GM12878 (cell line): ENCODE measurements around the gene PPIL6. TPM values are rescaled to one million over a fixed set of nuclear protein-coding genes. Genes with fewer than 3 reads are reported as not detected.

Experiments used
- ATAC-seq: fragments of 200-7000 bp; cut with Tn5 transposase; 3 replicates; pipeline ENCODE4 v1.9.1; 2020; ENCODE audit warnings: mild to moderate bottlenecking, moderate library complexity
- BruUV-seq: library from RNA; stranded (reverse); fragments of 400-500 nt; replicated peaks from 2 replicates; lab custom pipeline; 2021; lab: Mats Ljungman, UMichigan
- CTCF ChIA-PET: fragments of 300-600 bp; sonication (Branson Sonifier 250); formaldehyde crosslinking; extraction: SDS; loops from one replicate; lab custom pipeline; 2021; ENCODE audit warnings: inconsistent platforms; lab: Yijun Ruan, JAX
- POLR2A ChIA-PET: fragments of 350-600 bp; formaldehyde crosslinking; extraction: SDS; loops from one replicate; lab custom pipeline; 2021; ENCODE audit warnings: inconsistent platforms; lab: Charles Lee
- RAD21 ChIA-PET: fragments of 300-600 bp; sonication (Branson Sonifier 250); formaldehyde crosslinking; loops from one replicate; lab custom pipeline; 2023; ENCODE audit warnings: antibody characterized with exemption; ENCODE audit not compliant: unreplicated experiment; lab: Charles Lee
- SMC1A ChIA-PET: fragments of 300-600 bp; sonication (Branson Sonifier 250); formaldehyde crosslinking; loops from one replicate; lab custom pipeline; 2023; ENCODE audit not compliant: unreplicated experiment, uncharacterized antibody; lab: Charles Lee
- DNase-seq: peaks from one replicate; pipeline ENCODE4 v3.0.0-alpha.2; 2011; ENCODE audit warnings: low read depth, low spot score
- FAIRE-seq: peaks from 3 replicates; lab custom pipeline; 2011; peaks lifted over from hg19 to GRCh38; lab: Jason Lieb, UNC
- H2AFZ ChIP-seq: 2 replicates; pipeline ENCODE4 v1.6.0; 2011; ENCODE audit warnings: low read depth, low read length, control low read depth; ENCODE audit not compliant: control insufficient read depth
- H3K27ac ChIP-seq: 2 replicates; pipeline ENCODE4 v1.5.1; 2011; ENCODE audit warnings: control low read depth; ENCODE audit not compliant: control insufficient read depth, insufficient read depth
- H3K27me3 ChIP-seq, 2 experiments: replicated peaks in 1 of 2; 2 replicates each; pipeline versions ENCODE4 v1.6.0 to v1.6.1; 2011; ENCODE audit warnings: low read length in 1 of 2; ENCODE audit not compliant: control insufficient read depth in 2 of 2, insufficient read depth in 2 of 2
- H3K36me3 ChIP-seq, 2 experiments: 2 replicates each; pipeline ENCODE4 v1.5.1; 2011; ENCODE audit warnings: low read length in 1 of 2; ENCODE audit not compliant: control insufficient read depth in 2 of 2, insufficient read depth in 2 of 2
- H3K4me1 ChIP-seq: 2 replicates; pipeline ENCODE4 v1.6.1; 2011; ENCODE audit warnings: mild to moderate bottlenecking, low read length, moderate library complexity, mixed read lengths; ENCODE audit not compliant: control insufficient read depth, insufficient read depth
- H3K4me2 ChIP-seq: 2 replicates; pipeline ENCODE4 v1.6.0; 2011; ENCODE audit warnings: control low read depth; ENCODE audit not compliant: control insufficient read depth, insufficient read depth
- H3K4me3 ChIP-seq: fragments of 200-600 bp; sonication (generic); 2 replicates; pipeline ENCODE4 v1.5.1; 2016
- H3K79me2 ChIP-seq: 2 replicates; pipeline ENCODE4 v1.6.0; 2011; ENCODE audit warnings: low read length; ENCODE audit not compliant: control insufficient read depth, insufficient read depth
- H3K9ac ChIP-seq: 2 replicates; pipeline ENCODE4 v1.8.0; 2011; ENCODE audit warnings: low read length, control low read depth, mixed read lengths; ENCODE audit not compliant: control insufficient read depth, insufficient read depth
- H3K9me3 ChIP-seq: replicated peaks from 3 replicates; pipeline ENCODE4 v1.5.1; 2011; ENCODE audit warnings: mild to moderate bottlenecking, low read length; ENCODE audit not compliant: control insufficient read depth, insufficient read depth
- H4K20me1 ChIP-seq: 2 replicates; pipeline ENCODE4 v1.6.0; 2011; ENCODE audit not compliant: control insufficient read depth, insufficient read depth
- BMI1 ChIP-seq: fragments of 450-650 bp; IDR thresholded peaks from 2 replicates; pipeline ENCODE4 v1.6.1; 2016; ENCODE audit warnings: mild to moderate bottlenecking, moderate library complexity, borderline replicate concordance
- CHD4 ChIP-seq: fragments of 200-600 bp; sonication (generic); IDR thresholded peaks from 2 replicates; pipeline ENCODE4 v1.6.1; 2016; ENCODE audit warnings: mild to moderate bottlenecking
- DPF2 ChIP-seq: fragments of 450-650 bp; IDR thresholded peaks from 2 replicates; pipeline ENCODE4 v1.6.1; 2017; ENCODE audit warnings: mild to moderate bottlenecking
- EGR1 ChIP-seq, 2 experiments: IDR thresholded peaks; 1 replicate in 1 of 2; 2 replicates in 1 of 2; pipeline ENCODE4 v1.6.1; 2011 to 2012; ENCODE audit warnings: low read depth in 2 of 2, low read length in 2 of 2, borderline replicate concordance in 1 of 2, mild to moderate bottlenecking in 1 of 2, moderate library complexity in 1 of 2
- ETV6 ChIP-seq, 2 experiments: fragments of 450-650 bp in 1 of 2; IDR thresholded peaks in 1 of 2; conservative IDR thresholded peaks in 1 of 2; 2 replicates each; pipeline ENCODE4 v1.6.1; 2014; ENCODE audit warnings: antibody characterized with exemption in 1 of 2, borderline replicate concordance in 1 of 2, low read depth in 1 of 2, mild to moderate bottlenecking in 1 of 2, moderate library complexity in 1 of 2
- JUND ChIP-seq: IDR thresholded peaks from 2 replicates; pipeline ENCODE4 v1.6.1; 2012; ENCODE audit warnings: low read depth, mild to moderate bottlenecking, low read length, improper control_type of control experiment, moderate library complexity
- KAT2A ChIP-seq: conservative IDR thresholded peaks from 2 replicates; pipeline ENCODE4 v1.6.1; 2011; ENCODE audit warnings: low read depth, low read length; ENCODE audit not compliant: control insufficient read depth
- NBN ChIP-seq: fragments of 450-650 bp; IDR thresholded peaks from 2 replicates; pipeline ENCODE4 v1.6.1; 2016
- NR2F1 ChIP-seq: fragments of 450-650 bp; conservative IDR thresholded peaks from 2 replicates; pipeline ENCODE4 v1.6.1; 2017; ENCODE audit warnings: mild to moderate bottlenecking
- RBBP5 ChIP-seq: fragments of 200-600 bp; sonication (generic); conservative IDR thresholded peaks from 2 replicates; pipeline ENCODE4 v1.6.1; 2016
- SIN3A ChIP-seq: IDR thresholded peaks from 2 replicates; pipeline ENCODE4 v1.6.1; 2012; ENCODE audit warnings: low read depth, low read length, improper control_type of control experiment
- STAT1 ChIP-seq: fragments of 450-650 bp; conservative IDR thresholded peaks from 2 replicates; pipeline ENCODE4 v1.6.1; 2014; ENCODE audit warnings: antibody characterized with exemption, mild to moderate bottlenecking
- ZNF24 ChIP-seq: fragments of 450-650 bp; IDR thresholded peaks from 2 replicates; pipeline ENCODE4 v1.6.1; 2017; ENCODE audit warnings: antibody characterized with exemption, mild to moderate bottlenecking
- WGBS: methylation state at CpG from one replicate; pipeline ENCODE4 v1.1.6; 2016; ENCODE audit warnings: low lambda C conversion rate; ENCODE audit not compliant: insufficient replicate concordance, insufficient coverage; ENCODE audit errors: missing lambda C conversion rate; 5-methylcytosine and 5-hydroxymethylcytosine counted together
- in situ Hi-C: fragments of 300-500 bp; cut with MboI; formaldehyde crosslinking; loops from 9 replicates; pipeline ENCODE4 v1.14.3; 2018; ENCODE audit warnings: mixed read lengths
- intact Hi-C: fragments of 100-400 bp; cut with micrococcal nuclease; formaldehyde crosslinking; loops from one replicate; pipeline ENCODE4 v1.14.2; 2022; ENCODE audit not compliant: unreplicated experiment
- polyA plus RNA-seq, 11 experiments: library from polyadenylated mRNA; depleted of rRNA in 4 of 11; unstranded in 6 of 11; stranded (reverse) in 5 of 11; fragments of >200 nt; fragmentation: Nextera tagmentation in 4 of 11; fragmentation: Illumina TruSeq in 1 of 11; extraction: Ambion mirVana in 4 of 11; extraction: Trizol in 1 of 11; gene quantifications; 1 replicate in 1 of 11; 2 replicates in 10 of 11; pipeline versions ENCODE4 v1.2.1 to v1.2.3, GENCODE V29; 2011 to 2016; ENCODE audit warnings: inconsistent platforms in 2 of 11, missing spikeins in 2 of 11, low read depth in 1 of 11
- total RNA-seq, 4 experiments: library from RNA; depleted of rRNA in 3 of 4; stranded (reverse); fragments of >200 nt in 3 of 4; fragmentation: Illumina TruSeq in 1 of 4; extraction: Trizol in 1 of 4; gene quantifications; 2 replicates each; pipeline versions ENCODE4 v1.2.1 to v1.2.3, GENCODE V29; 2013 to 2021
- TF ChIP-seq, protein P1 (sequence below): fragments of 450-650 bp; IDR thresholded peaks from 2 replicates; pipeline ENCODE4 v1.6.1; 2016; ENCODE audit warnings: mild to moderate bottlenecking
- TF ChIP-seq, protein P2 (sequence below): fragments of 450-650 bp; IDR thresholded peaks from 2 replicates; pipeline ENCODE4 v1.6.1; 2017; ENCODE audit warnings: low read depth, mild to moderate bottlenecking, moderate library complexity
- TF ChIP-seq, protein P3 (sequence below): fragments of 150-350 bp; IDR thresholded peaks from 2 replicates; pipeline ENCODE4 v1.6.1; 2016; ENCODE audit warnings: low read depth, low read length
- TF ChIP-seq, protein P4 (sequence below): fragments of 450-650 bp; conservative IDR thresholded peaks from 2 replicates; pipeline ENCODE4 v1.6.1; 2017; ENCODE audit warnings: mild to moderate bottlenecking, moderate library complexity

The PPIL6 gene
- total and polyA plus RNA-seq, 10 of the 15 experiments (the other 5 are each of a cell fraction or from before 2014, with no cell fraction given), result 0.01 to 0.26 (median 0.12) TPM; not detected in 5

DNA sequence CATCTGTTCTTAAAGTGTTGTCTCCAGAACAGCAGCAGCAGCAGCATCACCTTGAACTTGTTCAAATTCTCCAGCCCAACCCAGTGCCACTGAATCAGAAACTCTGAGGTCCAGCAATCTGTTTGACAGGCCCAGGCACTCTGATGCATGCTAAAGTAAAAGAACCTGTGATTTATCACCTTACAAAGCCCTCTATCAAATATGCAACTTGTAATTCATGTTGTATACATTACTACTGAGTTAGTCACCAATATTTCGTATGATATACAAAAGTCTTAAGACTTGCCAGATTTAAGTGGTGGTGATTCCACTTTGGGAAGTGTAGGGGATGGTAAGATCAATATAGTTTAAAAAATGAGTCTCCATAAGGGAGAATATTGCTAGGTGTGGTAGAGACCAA lies 52.2 kb downstream of the PPIL6 start:
- Histone ChIP-seq H3K79me2 (no peaks in the 10 kb centered on the region; the same call in 1 of the 2 replicates), H3K4me3 (no peak overlapping the region), H3K27me3 (no peaks in the 10 kb centered on the region), H3K27ac (no peak overlapping the region), H3K9me3 (no peaks in the 10 kb centered on the region), H3K36me3 (no peaks in the 10 kb centered on the region), H3K4me1 (peaks cover 8% of the 10 kb centered on the region; the same call in 1 of the 2 replicates), H4K20me1 (no peaks in the 10 kb centered on the region), H2AFZ (no peak overlapping the region), H3K4me2 (no peak overlapping the region), H3K9ac (no peak overlapping the region)
- POLR2A ChIA-PET, result no interaction called here
- SMC1A ChIA-PET, result no interaction called here
- RAD21 ChIA-PET, result no interaction called here
- BruUV-seq, result no TSS peak
- CTCF ChIA-PET, result no interaction called here
- intact Hi-C loops (loop anchor here (10.0 kb wide), 1 partner anchor 833 kb away; no protein-coding TSS in a partner anchor), in situ Hi-C loops (loop anchor here (10.0 kb wide), 1 partner anchor 833 kb away; no protein-coding TSS in a partner anchor)
- FAIRE-seq (no peak), DNase-seq (no peak), ATAC-seq (no peak)
- TF ChIP-seq SIN3A, result no peak
- no peak for TF ChIP-seq ETV6 (conservative IDR thresholded peaks at IDR 0.05 in 1 of 2, IDR thresholded peaks at IDR 0.05 in 1 of 2; ENCODE audit: borderline replicate concordance in 1 of 2, low read depth in 1 of 2)
- TF ChIP-seq, protein P1, sequence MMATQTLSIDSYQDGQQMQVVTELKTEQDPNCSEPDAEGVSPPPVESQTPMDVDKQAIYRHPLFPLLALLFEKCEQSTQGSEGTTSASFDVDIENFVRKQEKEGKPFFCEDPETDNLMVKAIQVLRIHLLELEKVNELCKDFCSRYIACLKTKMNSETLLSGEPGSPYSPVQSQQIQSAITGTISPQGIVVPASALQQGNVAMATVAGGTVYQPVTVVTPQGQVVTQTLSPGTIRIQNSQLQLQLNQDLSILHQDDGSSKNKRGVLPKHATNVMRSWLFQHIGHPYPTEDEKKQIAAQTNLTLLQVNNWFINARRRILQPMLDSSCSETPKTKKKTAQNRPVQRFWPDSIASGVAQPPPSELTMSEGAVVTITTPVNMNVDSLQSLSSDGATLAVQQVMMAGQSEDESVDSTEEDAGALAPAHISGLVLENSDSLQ, result no peak
- TF ChIP-seq STAT1, result no peak
- TF ChIP-seq, protein P2, sequence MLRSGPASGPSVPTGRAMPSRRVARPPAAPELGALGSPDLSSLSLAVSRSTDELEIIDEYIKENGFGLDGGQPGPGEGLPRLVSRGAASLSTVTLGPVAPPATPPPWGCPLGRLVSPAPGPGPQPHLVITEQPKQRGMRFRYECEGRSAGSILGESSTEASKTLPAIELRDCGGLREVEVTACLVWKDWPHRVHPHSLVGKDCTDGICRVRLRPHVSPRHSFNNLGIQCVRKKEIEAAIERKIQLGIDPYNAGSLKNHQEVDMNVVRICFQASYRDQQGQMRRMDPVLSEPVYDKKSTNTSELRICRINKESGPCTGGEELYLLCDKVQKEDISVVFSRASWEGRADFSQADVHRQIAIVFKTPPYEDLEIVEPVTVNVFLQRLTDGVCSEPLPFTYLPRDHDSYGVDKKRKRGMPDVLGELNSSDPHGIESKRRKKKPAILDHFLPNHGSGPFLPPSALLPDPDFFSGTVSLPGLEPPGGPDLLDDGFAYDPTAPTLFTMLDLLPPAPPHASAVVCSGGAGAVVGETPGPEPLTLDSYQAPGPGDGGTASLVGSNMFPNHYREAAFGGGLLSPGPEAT, result no peak
- TF ChIP-seq RBBP5, result no peak
- TF ChIP-seq NBN, result no peak
- TF ChIP-seq KAT2A, result no peak
- TF ChIP-seq, protein P3, sequence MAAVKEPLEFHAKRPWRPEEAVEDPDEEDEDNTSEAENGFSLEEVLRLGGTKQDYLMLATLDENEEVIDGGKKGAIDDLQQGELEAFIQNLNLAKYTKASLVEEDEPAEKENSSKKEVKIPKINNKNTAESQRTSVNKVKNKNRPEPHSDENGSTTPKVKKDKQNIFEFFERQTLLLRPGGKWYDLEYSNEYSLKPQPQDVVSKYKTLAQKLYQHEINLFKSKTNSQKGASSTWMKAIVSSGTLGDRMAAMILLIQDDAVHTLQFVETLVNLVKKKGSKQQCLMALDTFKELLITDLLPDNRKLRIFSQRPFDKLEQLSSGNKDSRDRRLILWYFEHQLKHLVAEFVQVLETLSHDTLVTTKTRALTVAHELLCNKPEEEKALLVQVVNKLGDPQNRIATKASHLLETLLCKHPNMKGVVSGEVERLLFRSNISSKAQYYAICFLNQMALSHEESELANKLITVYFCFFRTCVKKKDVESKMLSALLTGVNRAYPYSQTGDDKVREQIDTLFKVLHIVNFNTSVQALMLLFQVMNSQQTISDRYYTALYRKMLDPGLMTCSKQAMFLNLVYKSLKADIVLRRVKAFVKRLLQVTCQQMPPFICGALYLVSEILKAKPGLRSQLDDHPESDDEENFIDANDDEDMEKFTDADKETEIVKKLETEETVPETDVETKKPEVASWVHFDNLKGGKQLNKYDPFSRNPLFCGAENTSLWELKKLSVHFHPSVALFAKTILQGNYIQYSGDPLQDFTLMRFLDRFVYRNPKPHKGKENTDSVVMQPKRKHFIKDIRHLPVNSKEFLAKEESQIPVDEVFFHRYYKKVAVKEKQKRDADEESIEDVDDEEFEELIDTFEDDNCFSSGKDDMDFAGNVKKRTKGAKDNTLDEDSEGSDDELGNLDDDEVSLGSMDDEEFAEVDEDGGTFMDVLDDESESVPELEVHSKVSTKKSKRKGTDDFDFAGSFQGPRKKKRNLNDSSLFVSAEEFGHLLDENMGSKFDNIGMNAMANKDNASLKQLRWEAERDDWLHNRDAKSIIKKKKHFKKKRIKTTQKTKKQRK, result no peak
- no peak for TF ChIP-seq BMI1
- TF ChIP-seq, protein P4, sequence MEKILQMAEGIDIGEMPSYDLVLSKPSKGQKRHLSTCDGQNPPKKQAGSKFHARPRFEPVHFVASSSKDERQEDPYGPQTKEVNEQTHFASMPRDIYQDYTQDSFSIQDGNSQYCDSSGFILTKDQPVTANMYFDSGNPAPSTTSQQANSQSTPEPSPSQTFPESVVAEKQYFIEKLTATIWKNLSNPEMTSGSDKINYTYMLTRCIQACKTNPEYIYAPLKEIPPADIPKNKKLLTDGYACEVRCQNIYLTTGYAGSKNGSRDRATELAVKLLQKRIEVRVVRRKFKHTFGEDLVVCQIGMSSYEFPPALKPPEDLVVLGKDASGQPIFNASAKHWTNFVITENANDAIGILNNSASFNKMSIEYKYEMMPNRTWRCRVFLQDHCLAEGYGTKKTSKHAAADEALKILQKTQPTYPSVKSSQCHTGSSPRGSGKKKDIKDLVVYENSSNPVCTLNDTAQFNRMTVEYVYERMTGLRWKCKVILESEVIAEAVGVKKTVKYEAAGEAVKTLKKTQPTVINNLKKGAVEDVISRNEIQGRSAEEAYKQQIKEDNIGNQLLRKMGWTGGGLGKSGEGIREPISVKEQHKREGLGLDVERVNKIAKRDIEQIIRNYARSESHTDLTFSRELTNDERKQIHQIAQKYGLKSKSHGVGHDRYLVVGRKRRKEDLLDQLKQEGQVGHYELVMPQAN, result no peak
- TF ChIP-seq JUND, result no peak
- no peak for TF ChIP-seq DPF2
- no peak for TF ChIP-seq EGR1 (IDR thresholded peaks at IDR 0.05; ENCODE audit: borderline replicate concordance in 1 of 2, low read depth in 2 of 2, low read length in 2 of 2)
- no peak for TF ChIP-seq NR2F1
- no peak for TF ChIP-seq CHD4
- no peak for TF ChIP-seq ZNF24
- WGBS, result 9% methylated on average over 1 of the region's 1 CpG
